NCI-H1436 (cell line): Measurements from ENCODE around the gene GSTM2.
A peak's percentile ranks its signal among the peaks of the same experiment; 100 is the strongest.

Source experiments
- DNase-seq: peaks from one replicate; lab custom pipeline; 2025; lab: John Stamatoyannopoulos, UW

GSTM2 gene

DNA sequence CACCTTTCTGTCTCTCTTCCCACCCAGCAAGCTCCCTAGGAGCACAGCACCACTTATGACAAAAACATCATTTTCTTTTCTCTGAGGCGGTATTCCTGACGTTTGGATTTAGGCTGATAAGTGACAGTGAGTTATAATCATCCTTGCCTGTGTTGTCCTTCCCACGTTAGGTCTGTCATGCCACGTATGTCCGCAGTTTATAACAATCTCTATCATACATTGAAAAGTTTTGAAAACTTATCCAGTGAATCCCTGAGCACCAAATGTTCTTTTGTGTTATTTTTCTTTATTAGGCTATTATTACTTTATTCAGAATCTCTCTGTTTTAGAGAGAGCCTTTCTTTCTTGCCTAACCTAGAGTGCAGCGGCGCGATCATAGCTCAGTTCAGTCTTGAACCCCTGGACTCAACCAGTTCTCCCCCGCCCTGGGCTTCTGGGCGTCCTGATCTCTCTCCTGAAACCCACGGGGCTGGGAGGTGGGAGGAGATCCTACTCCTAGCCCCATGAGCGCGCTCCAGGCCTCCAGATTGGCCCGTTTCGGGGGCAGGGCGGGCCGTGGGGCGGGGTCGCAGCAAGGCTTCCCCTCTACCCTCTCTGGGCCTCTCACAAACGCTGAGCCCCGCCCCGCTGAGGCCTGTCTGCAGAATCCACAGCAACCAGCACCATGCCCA lies at the start of gene GSTM2:
Gene GSTM2 (plus strand): TSS at position 606 of the 671 bp plus-strand sequence. CDS start 59 bp downstream, at position 665.
- peak; percentile 88 for DNase-seq

DNA sequence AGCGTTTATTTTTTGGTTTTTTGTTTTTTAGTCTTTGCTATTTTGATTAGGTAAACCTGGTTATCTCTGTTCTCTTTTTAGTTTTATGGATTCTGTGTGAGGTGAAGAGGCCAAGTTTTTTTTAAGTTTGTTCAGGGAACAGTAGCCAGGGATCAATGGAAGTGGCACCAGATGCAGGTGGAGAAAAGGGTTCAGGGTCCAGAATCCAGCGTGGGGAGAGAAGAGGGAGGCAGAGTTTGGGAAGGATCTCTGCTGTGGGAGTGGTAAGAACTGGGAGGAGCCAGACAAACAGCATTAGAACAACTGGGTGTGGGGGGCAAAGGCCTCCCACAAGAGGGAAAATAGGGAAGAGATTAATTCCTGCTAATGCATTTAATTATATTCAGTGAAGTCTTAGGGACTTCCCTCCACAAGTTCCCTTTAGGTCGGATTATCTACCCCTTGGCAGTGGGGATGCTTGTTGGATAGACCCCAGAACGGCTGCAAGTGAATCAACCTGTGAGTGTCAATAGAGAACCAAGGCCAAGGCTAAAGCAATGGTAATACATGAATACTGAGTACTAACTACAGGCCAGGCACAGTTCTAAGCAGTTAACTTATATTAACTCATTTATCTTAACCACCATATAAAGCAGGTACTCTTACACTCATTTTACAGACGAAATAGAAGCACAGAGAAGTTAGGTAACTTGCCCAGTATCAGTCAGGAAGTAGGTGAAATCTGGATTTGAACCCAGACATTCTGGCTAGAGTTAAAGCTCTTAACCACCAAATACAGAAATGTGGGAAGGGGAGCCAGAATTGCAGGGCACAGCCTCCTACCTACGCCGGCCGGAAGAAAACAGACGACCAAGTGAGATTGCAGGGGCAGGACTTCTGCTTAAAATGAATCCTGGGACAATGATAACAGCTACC lies 48.9 kb upstream of the GSTM2 start:
- DNase-seq, result no peak

DNA sequence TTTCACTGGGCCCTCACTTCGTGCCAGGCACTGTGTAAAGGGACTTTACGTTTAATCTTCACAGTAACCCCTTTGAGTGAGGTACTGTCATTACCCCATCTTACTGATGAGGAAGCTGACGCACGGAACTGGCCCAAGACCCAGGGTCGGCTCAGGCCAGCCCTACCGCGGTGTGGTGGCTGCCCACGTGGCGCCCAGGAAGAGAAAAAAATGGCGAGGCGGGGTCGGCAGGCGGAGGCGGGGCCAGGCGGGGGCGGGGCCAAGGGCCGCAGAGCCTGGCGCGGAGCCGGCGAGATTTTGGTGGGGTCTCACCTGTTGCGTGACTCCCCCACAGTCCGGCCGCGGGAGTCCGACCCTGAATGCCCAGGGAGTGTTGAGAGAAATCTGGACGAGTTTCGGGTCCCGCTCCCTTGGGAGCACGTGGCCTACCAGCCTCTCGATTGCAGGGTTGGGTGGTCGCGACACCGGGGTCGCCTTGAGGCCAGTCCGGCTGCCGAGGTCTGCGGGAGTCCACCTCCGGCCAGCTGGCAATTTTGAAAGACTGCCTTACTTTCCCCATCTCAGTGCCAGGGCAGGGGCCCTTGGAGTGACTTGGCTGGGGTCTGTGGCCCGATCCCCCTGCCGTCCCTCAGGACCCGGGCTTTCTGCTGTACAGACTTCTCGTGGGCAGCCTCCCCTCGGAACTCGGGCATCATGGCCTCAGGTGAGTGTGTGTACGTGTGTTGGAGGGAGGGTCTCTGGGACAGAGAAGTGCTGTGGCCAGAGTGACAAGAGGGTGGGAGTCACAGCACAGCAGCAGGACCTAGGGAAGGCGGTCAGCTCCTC lies 48.1 kb upstream of the GSTM2 start, which contains the start of the genes AMPD2 and GNAT2:
Gene AMPD2 (plus strand): TSS at position 262 of the 825 bp plus-strand sequence. CDS start 1,339 bp downstream, outside the sequence.
Gene GNAT2 (minus strand): TSS at position 41 of the 825 bp plus-strand sequence. CDS start 6,746 bp downstream, outside the sequence.
- DNase-seq, result peak; percentile 45

DNA sequence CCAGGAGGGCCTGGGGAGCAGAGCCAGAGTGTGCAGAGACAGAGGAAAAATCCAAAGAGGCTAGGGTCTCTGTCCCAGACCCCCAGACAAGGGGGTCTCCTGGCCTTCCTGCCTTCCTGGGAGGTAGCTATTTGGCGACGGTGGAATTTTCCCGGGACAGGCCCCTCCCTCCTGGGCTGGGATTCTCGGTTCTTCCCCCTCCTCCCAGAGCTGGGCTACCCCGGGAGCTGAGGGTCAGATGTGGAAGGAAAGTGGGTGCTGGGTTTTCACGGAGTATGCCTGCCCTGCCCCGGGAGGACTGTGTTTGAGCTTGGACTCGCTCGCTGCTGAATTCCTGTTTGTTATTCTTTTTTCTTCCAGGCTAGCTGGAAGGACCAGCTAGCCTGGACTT lies 47.5 kb upstream of the GSTM2 start:
- no peak for DNase-seq

DNA sequence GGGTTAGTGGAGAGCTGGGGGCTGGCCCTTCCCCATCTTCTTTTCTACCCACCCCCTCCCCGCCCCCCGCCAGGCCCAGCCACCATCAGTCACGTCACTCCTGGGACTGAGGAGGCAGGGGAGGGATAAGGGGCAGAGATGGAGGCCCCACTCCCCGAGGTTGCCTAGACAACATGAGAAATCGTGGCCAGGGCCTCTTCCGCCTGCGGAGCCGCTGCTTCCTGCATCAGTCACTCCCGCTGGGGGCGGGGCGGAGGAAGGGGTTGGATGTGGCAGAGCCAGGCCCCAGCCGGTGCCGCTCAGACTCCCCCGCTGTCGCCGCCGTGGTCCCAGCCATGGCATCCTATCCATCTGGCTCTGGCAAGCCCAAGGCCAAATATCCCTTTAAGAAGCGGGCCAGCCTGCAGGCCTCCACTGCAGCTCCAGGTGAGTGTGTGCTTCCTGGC lies 47.0 kb upstream of the GSTM2 start:
- peak; percentile 88 for DNase-seq

DNA sequence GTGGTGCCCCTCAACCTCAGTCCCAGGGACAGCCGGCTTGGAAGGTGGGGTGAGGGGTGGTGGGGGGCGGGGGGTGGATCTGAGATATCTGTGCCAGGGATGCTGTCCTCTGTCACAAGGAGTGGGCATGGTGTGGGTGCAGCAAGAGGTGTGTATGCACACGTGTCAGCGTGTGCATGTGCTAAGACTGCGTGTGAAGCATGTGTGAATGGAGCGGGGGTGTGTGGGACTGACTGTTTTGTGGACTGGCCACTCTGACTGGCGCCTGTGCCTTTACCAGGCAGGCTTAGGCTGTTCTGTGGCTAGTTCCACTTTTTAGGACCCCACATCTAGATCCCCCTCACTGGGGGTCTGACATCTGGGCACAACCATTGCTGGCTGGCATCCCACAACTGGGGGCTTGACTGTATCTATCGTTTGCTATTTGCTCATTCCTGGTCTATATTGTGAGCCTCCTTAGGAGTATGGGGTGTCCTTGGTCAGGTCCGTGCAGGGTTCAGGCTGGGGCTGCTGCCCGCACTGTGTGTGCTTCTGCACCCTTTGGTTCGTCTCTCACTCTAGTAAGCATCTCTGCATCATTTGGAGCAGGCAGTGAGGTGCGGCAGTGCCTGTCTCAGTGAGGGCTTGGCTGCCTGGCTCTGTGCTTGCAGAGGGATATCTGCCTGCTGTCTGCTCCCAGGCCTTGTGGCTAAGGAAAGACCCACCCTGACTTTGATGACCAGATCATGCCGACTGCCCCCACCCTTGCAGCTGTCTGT lies 46.3 kb upstream of the GSTM2 start:
- DNase-seq, result no peak

DNA sequence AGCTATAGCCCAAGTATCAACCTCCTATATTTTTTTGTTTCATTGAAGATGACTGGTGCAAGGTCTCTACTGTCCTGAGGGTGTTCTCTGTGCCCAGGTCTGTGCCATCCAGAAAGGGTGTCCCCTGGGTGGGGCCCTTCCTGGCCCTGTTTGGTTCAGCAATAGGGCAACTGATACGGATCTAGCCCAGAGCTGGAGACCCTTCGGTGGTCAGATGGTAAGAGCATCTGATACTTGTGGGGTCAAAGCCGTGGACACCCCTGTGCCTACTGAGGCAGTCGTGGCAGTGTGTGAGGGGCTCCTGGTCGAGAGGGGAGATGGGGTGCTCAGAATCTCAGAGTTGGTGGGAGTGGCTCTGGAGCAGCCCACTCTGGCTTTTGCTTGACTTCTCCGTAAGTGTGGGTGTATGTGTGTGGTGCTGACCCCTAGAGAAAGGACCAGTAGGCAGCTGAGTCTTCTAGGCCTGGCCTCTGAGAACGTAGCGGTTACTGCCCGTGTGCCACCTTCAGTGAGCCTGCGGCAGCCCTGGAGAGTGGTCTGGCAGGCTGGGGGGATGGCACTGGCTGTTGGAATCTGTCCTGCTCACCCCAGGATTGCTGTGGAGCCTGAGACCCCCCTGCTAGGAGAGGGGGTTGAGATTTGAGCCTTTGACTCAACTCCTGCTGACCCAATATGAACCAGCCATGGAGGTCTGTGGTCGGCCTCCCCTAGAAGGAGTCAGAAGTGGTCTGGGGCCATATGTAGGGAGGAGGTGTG lies 45.5 kb upstream of the GSTM2 start:
- no peak for DNase-seq

DNA sequence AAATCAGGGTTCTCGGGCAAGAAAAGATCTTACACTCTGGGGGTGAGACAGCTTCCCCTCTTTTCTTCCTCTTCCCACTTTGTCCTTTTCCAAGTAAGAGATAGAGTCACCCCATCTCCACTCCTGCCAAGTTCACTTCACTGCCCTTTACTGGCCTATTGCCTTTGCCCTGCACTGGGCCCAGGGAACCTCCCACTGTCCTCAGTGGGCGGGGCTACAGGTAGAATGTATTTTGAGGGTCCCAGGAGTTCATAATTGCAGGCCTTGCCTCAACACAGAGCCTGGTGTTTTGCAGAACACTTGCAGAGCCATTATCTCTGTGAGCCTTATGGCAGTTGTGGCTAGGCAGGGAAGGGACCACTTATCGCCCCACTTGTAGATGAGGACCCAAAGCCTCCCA lies 45.0 kb upstream of the GSTM2 start:
- no peak for DNase-seq

DNA sequence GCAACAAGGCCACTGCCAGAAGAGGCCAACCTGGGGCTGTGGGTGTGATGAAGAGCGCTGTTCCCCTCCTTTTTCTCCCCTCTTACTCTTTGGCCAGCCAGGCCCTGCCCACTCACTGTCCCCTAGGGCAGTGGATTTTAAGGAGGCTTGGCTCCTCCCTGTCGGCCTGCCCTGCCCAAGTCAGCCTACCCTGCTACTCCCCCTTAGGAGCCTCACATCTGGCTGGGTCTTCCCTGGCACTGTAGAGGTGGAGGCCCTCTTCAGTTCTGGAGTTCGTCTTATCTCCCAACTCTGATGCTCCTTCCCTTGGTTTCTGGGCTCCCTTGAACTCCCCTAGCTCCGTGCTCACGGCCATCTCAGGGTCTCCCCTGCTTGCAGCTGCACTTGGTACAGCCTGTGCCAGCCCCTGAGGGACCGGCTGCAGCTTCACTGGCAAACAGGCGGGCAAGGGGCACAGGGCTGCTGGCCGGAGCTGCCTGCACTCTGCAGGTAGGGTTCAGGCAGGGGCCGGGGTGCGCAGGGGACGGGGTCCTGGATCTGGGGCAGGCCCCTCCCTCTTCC lies 44.2 kb upstream of the GSTM2 start:
- DNase-seq, result peak; percentile 26

DNA sequence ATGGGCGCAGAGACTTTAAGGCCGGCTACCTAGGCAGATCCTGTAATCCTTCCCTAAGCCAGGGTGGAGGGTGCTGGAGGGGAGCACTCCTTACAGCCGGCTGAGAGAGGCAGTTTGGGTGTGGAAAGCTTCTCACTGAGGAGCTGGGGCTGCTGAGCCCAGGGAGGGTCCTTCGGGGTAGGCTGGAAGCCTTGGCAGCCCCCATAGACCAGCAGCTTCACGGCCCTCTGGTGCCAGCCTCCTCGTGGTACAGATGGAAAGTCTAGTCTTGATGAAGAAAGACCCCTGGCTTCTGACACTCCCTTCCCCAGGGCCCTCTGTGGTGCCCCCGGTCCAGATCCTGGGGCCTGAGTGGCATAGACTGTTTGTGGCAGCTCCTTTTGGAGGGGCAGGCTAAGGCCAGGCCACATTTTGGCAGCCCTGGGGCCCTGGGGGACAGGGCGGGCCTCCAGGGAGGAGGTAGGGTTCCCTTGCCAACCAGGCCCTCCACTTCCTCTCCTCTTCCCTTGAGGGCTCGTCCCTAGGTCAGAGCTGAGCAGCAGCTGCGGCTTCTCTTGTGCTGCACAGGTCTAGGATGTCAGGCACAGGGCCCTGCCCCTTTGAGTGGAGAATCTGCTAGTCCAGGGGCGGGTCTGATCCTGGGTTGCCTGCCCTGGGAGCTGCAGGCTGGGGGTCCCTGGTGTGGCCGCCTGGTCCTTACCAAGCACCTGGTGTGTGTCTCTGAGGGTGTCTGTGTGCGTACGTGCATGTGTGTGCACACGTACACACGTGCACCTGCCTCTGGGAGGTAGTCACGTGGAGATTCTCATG lies 43.5 kb upstream of the GSTM2 start:
- peak; percentile 68 for DNase-seq

DNA sequence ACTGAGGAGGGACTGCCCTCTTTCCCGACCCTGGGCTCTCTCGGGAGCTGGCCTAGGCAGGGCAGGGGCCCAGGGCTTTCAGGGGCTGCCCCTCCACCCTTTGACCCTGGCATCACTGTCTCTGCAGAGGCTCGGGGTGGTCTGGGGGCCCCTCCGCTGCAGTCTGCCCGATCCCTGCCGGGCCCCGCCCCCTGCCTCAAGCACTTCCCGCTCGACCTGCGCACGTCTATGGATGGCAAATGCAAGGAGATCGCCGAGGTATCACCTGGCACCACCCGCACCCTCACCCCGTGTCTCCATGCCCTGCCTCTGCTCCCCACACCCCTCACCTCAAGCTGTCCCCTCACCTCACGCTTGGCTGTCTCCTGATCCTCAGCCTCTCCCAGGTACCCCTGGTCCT lies 42.7 kb upstream of the GSTM2 start:
- DNase-seq, result peak; percentile 5

DNA sequence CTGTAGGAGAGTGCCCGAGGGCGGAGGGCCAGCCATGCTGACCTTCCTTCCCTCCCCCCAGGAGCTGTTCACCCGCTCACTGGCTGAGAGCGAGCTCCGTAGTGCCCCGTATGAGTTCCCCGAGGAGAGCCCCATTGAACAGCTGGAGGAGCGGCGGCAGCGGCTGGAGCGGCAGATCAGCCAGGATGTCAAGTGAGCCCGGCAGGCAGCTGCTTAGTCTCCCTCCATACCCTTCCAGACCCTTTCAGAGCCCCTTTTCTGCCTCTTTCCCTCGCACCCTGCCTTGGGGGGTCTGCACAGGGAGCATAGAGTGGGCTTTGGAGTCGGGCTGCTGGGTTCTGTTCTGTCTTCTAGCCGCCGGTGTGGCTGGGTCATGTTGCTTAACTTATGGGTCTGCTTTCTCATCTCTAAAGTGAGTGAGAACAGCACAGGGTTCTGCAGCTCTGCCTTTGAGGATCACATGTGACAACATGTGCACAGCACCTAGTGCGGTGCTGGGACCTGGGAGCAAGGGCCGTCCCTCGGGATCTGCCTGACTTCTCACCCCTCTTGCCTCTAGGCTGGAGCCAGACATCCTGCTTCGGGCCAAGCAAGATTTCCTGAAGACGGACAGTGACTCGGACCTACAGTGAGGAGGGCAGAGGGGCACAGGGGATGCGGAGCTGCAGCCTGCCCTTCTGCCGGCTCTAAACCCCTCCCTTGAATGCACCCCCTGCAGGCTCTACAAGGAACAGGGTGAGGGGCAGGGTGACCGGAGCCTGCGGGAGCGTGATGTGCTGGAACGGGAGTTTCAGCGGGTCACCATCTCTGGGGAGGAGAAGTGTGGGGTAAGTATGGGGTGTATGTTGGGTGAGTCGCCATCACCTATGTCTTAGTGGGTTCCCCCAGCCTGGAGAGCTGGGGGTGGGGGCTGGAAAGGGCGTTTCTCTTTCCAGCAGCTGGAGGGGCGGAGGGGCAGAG lies 42.0 kb upstream of the GSTM2 start:
- no peak for DNase-seq

DNA sequence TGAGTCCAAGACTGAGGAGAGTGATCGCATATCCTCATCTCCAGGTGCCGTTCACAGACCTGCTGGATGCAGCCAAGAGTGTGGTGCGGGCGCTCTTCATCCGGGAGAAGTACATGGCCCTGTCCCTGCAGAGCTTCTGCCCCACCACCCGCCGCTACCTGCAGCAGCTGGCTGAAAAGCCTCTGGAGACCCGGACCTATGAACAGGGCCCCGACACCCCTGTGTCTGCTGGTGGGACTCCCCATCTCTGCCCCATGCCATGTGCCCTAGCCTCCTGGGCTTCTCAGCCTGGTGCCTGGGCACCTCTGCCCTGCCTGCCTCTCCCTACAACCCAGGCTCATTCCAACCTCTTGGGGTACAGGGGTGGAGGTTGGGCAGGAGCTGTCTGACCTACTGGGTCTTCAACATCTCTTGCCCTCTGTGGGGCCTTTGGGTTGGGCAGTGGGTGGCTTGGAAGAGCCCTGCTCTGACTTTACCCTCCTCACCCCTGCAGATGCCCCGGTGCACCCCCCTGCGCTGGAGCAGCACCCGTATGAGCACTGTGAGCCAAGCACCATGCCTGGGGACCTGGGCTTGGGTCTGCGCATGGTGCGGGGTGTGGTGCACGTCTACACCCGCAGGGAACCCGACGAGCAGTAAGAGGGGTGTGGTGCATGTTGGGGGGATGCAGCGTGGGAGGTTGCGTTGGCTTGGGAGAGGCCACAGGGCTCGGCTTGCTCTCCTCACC lies 41.0 kb upstream of the GSTM2 start:
- no peak for DNase-seq

DNA sequence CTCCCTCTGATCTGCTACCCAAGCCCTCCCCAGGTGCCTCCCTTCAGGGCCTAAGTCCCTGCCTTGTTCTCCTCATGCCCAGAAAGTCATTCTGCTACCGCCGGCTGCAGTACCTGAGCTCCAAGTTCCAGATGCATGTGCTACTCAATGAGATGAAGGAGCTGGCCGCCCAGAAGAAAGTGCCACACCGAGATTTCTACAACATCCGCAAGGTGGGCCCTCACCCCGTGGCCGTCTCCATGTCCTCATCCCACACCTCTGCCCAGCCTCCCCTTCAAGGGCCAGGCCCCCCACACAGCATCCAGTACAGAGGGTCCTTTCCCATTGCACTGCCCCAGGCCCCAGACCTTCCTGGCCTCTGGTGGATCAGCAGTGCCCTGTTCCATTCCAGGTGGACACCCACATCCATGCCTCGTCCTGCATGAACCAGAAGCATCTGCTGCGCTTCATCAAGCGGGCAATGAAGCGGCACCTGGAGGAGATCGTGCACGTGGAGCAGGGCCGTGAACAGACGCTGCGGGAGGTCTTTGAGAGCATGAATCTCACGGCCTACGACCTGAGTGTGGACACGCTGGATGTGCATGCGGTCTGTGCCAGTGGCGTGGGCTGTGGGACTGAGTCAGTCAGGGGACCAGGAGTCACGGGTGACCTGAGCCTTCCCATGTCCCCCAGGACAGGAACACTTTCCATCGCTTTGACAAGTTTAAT lies 40.0 kb upstream of the GSTM2 start:
- DNase-seq, result no peak

DNA sequence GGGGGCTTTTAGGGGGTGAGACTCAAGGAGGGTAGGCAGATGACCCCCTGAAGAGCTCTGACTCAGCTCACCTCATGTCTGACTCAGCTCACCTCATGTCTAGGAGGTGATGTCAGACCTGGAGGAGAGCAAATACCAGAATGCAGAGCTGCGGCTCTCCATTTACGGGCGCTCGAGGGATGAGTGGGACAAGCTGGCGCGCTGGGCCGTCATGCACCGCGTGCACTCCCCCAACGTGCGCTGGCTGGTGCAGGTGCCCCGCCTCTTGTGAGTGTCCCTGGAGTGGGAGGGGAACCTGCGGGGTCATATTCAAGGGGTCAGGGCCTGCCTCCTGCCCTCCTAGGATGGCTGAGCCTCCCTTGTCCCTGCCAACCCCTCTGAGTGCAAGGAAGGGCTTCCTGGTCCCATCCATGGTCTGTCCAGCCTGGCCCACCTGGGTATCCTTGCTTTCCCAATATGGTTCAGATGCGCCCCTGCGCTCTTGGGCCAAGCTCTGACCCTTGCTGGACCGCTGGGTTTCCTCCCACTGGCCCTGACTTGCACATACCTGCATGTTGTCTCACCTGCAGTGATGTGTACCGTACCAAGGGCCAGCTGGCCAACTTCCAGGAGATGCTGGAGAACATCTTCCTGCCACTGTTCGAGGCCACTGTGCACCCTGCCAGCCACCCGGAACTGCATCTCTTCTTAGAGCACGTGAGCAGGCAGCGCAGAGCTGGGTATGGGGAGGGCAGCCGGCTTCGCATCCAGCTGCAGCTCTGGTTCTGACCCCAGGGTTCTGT lies 39.1 kb upstream of the GSTM2 start:
- DNase-seq, result no peak
